ENCODE data around the gene ARAP1. TPM values are rescaled to one million over a fixed set of nuclear protein-coding genes. Genes with fewer than 3 reads are reported as not detected.
A peak's percentile ranks its signal among the peaks of the same experiment; 100 is the strongest.

ARAP1 gene
- polyA plus RNA-seq, 3 donors: 48.7 to 487 (median 79.0) TPM

GRCh38 chr11:72730243-72730642 is 22.0 kb downstream of the ARAP1 start:
- H3K27ac Mint-ChIP-seq: peak overlapping the region; percentile 76 to 95 (median 91)
- no peak overlapping the region for H3K4me3 Mint-ChIP-seq
- Histone ChIP-seq H3K36me3 (replicated peaks in 1 of 2; ENCODE audit: control insufficient read depth in 1 of 2, insufficient read depth in 2 of 2, low read length in 2 of 2) (peaks cover 61 to 89% of the 10 kb centered on the region in 2 donors), H3K79me2 (ENCODE audit: insufficient read depth, low read length) (peaks cover 100% of the 10 kb centered on the region), H2AFZ (ENCODE audit: insufficient read depth, low read depth, low read length, poor library complexity, severe bottlenecking) (no peak overlapping the region), H3K27me3 (ENCODE audit: control insufficient read depth in 2 of 2, insufficient read depth in 2 of 2, low read length in 2 of 2) (no peaks in the 10 kb centered on the region), H3K9ac (ENCODE audit: insufficient read depth, low read length, poor library complexity, severe bottlenecking) (no peak overlapping the region), H3K4me2 (replicated peaks; ENCODE audit: extremely low read depth, low read length, poor library complexity, severe bottlenecking) (peak overlapping the region; percentile 6), H3K27ac (ENCODE audit: low read depth in 1 of 2, low read length in 2 of 2) (peak overlapping the region in 1 of 2 donors; percentile 77), H3K4me1 (ENCODE audit: control insufficient read depth in 1 of 2, insufficient read depth in 2 of 2, low read length in 2 of 2) (peaks cover 86 to 95% of the 10 kb centered on the region in 2 donors), H3K9me3 (replicated peaks in 1 of 2; ENCODE audit: control insufficient read depth in 1 of 2, insufficient read depth in 1 of 2, low read length in 2 of 2) (peaks cover 0 to 8% of the 10 kb centered on the region in 2 donors), H4K20me1 (ENCODE audit: insufficient read depth, low read length) (peaks cover 93% of the 10 kb centered on the region), H3K4me3 (replicated peaks in 1 of 3; ENCODE audit: low read depth in 2 of 3, low read length in 3 of 3) (no peak overlapping the region)
- H3K4me1 Mint-ChIP-seq: peaks cover 86% of the 10 kb centered on the region
- WGBS (ENCODE audit: insufficient coverage): 100% methylated on average over 1 of the region's 5 CpGs
- H3K27me3 Mint-ChIP-seq (ENCODE audit: low read depth in 3 of 3): no peaks in the 10 kb centered on the region
- DNase-seq: no peak
- no peak for TF ChIP-seq CTCF (IDR thresholded peaks at IDR 0.05)
- peaks cover 81 to 96% of the 10 kb centered on the region in 2 donors for H3K36me3 Mint-ChIP-seq
- intact Hi-C loops (cut with micrococcal nuclease): no loop called here
- H3K9me3 Mint-ChIP-seq: peaks cover 0 to 12% (median 6%) of the 10 kb centered on the region in 7 donors

- Histone ChIP-seq H3K9ac (ENCODE audit: insufficient read depth, low read length, poor library complexity, severe bottlenecking) (no peak overlapping the region), H3K27ac (ENCODE audit: low read depth in 1 of 2, low read length in 2 of 2) (peak overlapping the region; percentile 29 to 77), H3K36me3 (replicated peaks in 1 of 2; ENCODE audit: control insufficient read depth in 1 of 2, insufficient read depth in 2 of 2, low read length in 2 of 2) (peaks cover 66 to 94% of the 10 kb centered on the region in 2 donors), H3K27me3 (ENCODE audit: control insufficient read depth in 2 of 2, insufficient read depth in 2 of 2, low read length in 2 of 2) (no peaks in the 10 kb centered on the region), H3K4me1 (ENCODE audit: control insufficient read depth in 1 of 2, insufficient read depth in 2 of 2, low read length in 2 of 2) (peaks cover 86 to 95% of the 10 kb centered on the region in 2 donors), H4K20me1 (ENCODE audit: insufficient read depth, low read length) (peaks cover 97% of the 10 kb centered on the region), H3K9me3 (replicated peaks in 1 of 2; ENCODE audit: control insufficient read depth in 1 of 2, insufficient read depth in 1 of 2, low read length in 2 of 2) (peaks cover 0 to 8% of the 10 kb centered on the region in 2 donors), H2AFZ (ENCODE audit: insufficient read depth, low read depth, low read length, poor library complexity, severe bottlenecking) (no peak overlapping the region), H3K4me3 (replicated peaks in 1 of 3; ENCODE audit: low read depth in 2 of 3, low read length in 3 of 3) (no peak overlapping the region), H3K79me2 (ENCODE audit: insufficient read depth, low read length) (peaks cover 100% of the 10 kb centered on the region), H3K4me2 (replicated peaks; ENCODE audit: extremely low read depth, low read length, poor library complexity, severe bottlenecking) (no peak overlapping the region)
- peaks cover 85 to 96% of the 10 kb centered on the region in 2 donors for H3K36me3 Mint-ChIP-seq
- H3K9me3 Mint-ChIP-seq: peaks cover 0 to 9% (median 6%) of the 10 kb centered on the region in 7 donors
- peaks cover 87% of the 10 kb centered on the region for H3K4me1 Mint-ChIP-seq
- no peak for TF ChIP-seq CTCF (IDR thresholded peaks at IDR 0.05)
- WGBS (ENCODE audit: insufficient coverage): 0% methylated on average over 1 of the region's 4 CpGs
- intact Hi-C loops (cut with micrococcal nuclease): no loop called here
- peak overlapping the region; percentile 84 to 98 (median 91) for H3K27ac Mint-ChIP-seq
- H3K4me3 Mint-ChIP-seq: peak overlapping the region in 1 of 2 donors; percentile 31
- H3K27me3 Mint-ChIP-seq (ENCODE audit: low read depth in 3 of 3): no peaks in the 10 kb centered on the region
- peak in 2 of 3 donors; percentile 65 to 77 for DNase-seq
Measured at GRCh38 chr11:72727521-72727920, 24.7 kb downstream of the ARAP1 start.
